Activated CD4-positive, alpha-beta memory T cell treated with anti-CD3 and anti-CD28 coated beads for 36 hours (primary cell): Measurements from ENCODE around the gene SLC24A3. TPM values are rescaled to one million over a fixed set of nuclear protein-coding genes. Genes with fewer than 3 reads are reported as not detected.
"Not testable (repeated sequence)": the region's sequence is repeated elsewhere in the genome, so short reads cannot be mapped to it uniquely, and the experiment has no call there.

ENCODE experiments used
- CTCF ChIA-PET: fragments of 350-600 bp; sonication (Branson Sonifier 250); formaldehyde crosslinking; loops from one replicate; lab custom pipeline; 2021; ENCODE audit warnings: antibody characterized with exemption, inconsistent platforms; lab: Charles Lee
- POLR2A ChIA-PET: fragments of 350-600 bp; sonication (Branson Sonifier 250); formaldehyde crosslinking; loops from one replicate; lab custom pipeline; 2021; ENCODE audit warnings: antibody characterized with exemption; lab: Charles Lee
- DNase-seq: peaks from one replicate; pipeline ENCODE4 v3.0.0-alpha.2; 2020
- H3K27ac Mint-ChIP-seq: one replicate; pipeline ENCODE4 v1.8.0; 2021; ENCODE audit warnings: mixed read lengths
- H3K27me3 Mint-ChIP-seq: one replicate; pipeline ENCODE4 v1.8.0; 2021; ENCODE audit warnings: mixed read lengths
- H3K36me3 Mint-ChIP-seq: one replicate; pipeline ENCODE4 v1.8.0; 2021; ENCODE audit warnings: mixed read lengths
- H3K4me1 Mint-ChIP-seq: one replicate; pipeline ENCODE4 v1.8.0; 2021; ENCODE audit warnings: low read depth, mixed read lengths
- H3K4me3 Mint-ChIP-seq: one replicate; pipeline ENCODE4 v1.8.0; 2021; ENCODE audit warnings: mild to moderate bottlenecking, mixed read lengths
- H3K9me3 Mint-ChIP-seq: one replicate; pipeline ENCODE4 v1.8.0; 2021; ENCODE audit warnings: mixed read lengths
- intact Hi-C: fragments of 100-400 bp; cut with micrococcal nuclease; formaldehyde crosslinking; loops from one replicate; pipeline ENCODE4 v1.15.1; 2023
- total RNA-seq, 2 experiments: library from RNA; stranded (reverse); gene quantifications; one replicate each; pipeline ENCODE4 v1.2.3, GENCODE V29; 2021

Gene SLC24A3
- total RNA-seq, 2 experiments from 2014 or later = not detected

DNA sequence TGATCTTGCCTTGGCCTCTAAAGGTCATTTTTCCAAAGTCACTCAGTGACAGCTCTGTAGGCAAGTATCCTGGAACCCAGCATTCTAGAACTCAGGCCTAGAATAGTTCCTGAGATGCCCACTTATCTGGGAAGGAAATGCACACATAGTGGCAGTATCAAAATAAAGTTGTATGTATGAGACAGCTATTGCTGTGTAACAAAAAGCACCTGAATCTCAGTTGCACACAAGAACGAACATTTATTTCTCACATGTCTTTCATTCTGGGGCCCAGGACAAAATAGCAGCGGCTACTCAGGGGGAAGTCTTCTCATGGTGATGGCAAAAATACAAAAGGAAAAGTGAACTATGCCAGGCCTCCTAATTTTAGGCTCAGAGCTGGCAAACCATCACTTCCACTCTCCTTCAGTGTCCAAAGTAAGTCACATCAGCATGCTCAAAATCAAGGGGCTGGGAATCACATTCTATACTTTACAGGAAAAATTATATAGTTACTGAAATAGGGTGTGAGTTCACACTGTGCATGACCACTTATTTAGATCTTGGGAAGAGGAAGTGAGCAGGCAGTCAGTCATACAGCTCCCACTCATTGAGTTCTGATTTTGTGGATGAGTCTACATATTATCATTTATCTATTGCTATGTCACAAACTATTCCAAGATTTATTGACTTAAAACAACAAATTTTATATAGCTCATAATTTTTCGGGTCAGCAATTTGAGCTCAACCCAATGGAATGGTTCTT lies 412.0 kb downstream of the SLC24A3 start:
- H3K4me1 Mint-ChIP-seq = no peaks in the 10 kb centered on the region
- CTCF ChIA-PET = interaction anchor here (1.3 kb wide), 1 partner anchor 36 kb away, joined by 3 read pairs; no protein-coding TSS in a partner anchor
- no peak overlapping the region for H3K4me3 Mint-ChIP-seq
- no peaks in the 10 kb centered on the region for H3K27me3 Mint-ChIP-seq
- H3K9me3 Mint-ChIP-seq = no peaks in the 10 kb centered on the region
- no peak for DNase-seq
- intact Hi-C loops = no loop called here
- POLR2A ChIA-PET = no interaction called here
- no peaks in the 10 kb centered on the region for H3K36me3 Mint-ChIP-seq
- H3K27ac Mint-ChIP-seq = no peak overlapping the region

DNA sequence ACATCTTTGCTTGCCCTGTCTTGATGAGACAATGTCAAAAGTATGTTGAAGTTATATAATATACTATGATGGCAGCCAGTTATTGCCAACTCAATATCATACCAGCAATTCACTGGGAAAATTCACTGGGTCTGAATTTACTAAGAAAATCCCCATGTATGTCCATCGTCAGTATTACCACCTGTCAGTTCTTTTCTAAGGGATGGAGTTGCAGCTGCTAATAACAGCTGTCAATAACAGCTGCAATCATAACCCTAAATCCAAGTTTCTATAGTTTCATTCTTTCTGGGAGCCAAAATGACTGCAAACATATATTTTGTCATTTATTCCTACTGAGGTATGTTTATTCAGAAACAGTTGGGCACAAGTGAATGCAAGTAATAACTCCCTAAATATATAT lies 413.0 kb downstream of the SLC24A3 start:
- Mint-ChIP-seq H3K27me3 (no peaks in the 10 kb centered on the region), H3K36me3 (no peaks in the 10 kb centered on the region), H3K4me1 (no peaks in the 10 kb centered on the region), H3K9me3 (no peaks in the 10 kb centered on the region), H3K27ac (no peak overlapping the region), H3K4me3 (no peak overlapping the region)
- intact Hi-C loops = no loop called here
- DNase-seq = no peak
- POLR2A ChIA-PET = no interaction called here
- CTCF ChIA-PET = no interaction called here

DNA sequence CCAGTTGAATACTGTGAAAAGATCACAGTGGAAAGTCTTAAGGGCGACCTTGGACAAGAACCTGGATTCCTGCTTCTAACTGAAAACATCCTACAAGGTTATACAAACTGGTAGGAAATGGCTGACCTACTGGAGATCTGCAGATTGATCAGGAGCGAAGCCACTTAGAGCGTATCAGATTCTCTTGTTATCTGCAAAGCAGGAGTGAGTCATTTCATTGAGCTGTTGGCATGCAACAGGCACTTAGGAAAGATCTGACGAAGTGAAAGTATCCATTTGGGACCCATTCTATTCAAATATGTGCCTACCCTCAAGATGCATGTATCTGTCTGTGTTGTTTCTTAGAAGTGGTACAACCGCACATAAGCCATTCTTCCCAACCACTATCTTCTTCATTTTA lies 414.5 kb downstream of the SLC24A3 start:
- Mint-ChIP-seq H3K9me3 (no peaks in the 10 kb centered on the region), H3K27me3 (no peaks in the 10 kb centered on the region), H3K36me3 (no peaks in the 10 kb centered on the region), H3K4me1 (no peaks in the 10 kb centered on the region), H3K27ac (no peak overlapping the region), H3K4me3 (no peak overlapping the region)
- CTCF ChIA-PET = interaction anchor here (1.1 kb wide), 1 partner anchor 15 kb away, joined by 3 read pairs; no protein-coding TSS in a partner anchor
- POLR2A ChIA-PET = no interaction called here
- DNase-seq = no peak
- intact Hi-C loops = no loop called here

DNA sequence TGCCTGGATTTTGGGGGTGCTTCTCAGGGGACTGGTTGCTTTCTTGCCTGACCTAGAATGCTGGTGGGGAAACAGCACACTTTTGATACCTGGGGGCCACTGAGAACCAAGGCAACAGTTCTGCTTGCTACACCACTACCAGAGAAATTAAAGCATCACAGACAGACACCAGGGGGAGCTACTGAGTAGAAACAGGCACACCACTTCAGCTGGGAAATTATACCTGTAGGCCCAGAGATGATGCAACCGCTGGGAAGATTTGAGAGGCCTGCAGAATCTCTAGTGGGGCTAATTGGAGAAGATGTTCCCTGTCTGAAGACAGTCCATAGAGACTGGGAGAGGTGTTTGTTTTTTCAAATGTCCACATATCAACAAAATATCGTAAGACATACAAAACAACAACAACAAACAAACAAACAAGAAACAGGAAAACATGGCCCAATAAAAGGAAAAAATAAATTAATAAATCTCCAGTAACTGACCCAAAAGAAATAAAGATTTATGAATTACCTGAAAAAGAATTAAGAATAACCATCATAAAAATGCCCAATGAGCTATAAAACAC lies 416.2 kb downstream of the SLC24A3 start:
- peak; percentile 45 for DNase-seq
- no peak overlapping the region for H3K4me3 Mint-ChIP-seq
- no peak overlapping the region for H3K27ac Mint-ChIP-seq
- H3K36me3 Mint-ChIP-seq = no peaks in the 10 kb centered on the region
- intact Hi-C loops = loop anchor here (2.0 kb wide), 1 partner anchor 34 kb away; no protein-coding TSS in a partner anchor
- no peaks in the 10 kb centered on the region for H3K4me1 Mint-ChIP-seq
- no peaks in the 10 kb centered on the region for H3K9me3 Mint-ChIP-seq
- H3K27me3 Mint-ChIP-seq = peaks cover 2% of the 10 kb centered on the region
- ChIA-PET POLR2A (no interaction called here), CTCF (interaction anchor here (0.7 to 3.9 kb wide), 9 partner anchors 9 to 137 kb away, joined by 3 to 24 read pairs (median 5); no protein-coding TSS in a partner anchor)

DNA sequence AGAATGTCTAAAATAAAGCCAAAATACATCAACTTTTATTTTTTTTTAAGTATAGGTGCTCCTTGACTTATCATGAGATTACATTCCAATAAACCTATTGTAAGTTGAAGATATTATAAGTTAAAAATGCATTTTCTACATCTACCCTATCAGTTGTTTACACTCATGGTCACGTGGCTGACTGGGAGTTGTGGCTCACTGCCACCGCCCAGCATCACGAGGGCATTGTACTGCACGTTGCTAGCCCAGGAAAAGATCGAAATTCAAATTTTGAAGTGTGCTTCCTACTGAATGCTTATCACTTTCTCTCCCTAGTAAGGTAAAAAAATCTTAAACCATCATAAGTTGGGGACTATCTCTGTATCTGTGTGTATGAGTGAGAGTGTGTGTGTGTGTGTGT lies 419.0 kb downstream of the SLC24A3 start:
- intact Hi-C loops = no loop called here
- ChIA-PET POLR2A (no interaction called here), CTCF (no interaction called here)
- Mint-ChIP-seq H3K9me3 (no peaks in the 10 kb centered on the region), H3K27ac (no peak overlapping the region), H3K27me3 (peaks cover 2% of the 10 kb centered on the region), H3K4me1 (no peaks in the 10 kb centered on the region), H3K36me3 (no peaks in the 10 kb centered on the region), H3K4me3 (no peak overlapping the region)
- no peak for DNase-seq

DNA sequence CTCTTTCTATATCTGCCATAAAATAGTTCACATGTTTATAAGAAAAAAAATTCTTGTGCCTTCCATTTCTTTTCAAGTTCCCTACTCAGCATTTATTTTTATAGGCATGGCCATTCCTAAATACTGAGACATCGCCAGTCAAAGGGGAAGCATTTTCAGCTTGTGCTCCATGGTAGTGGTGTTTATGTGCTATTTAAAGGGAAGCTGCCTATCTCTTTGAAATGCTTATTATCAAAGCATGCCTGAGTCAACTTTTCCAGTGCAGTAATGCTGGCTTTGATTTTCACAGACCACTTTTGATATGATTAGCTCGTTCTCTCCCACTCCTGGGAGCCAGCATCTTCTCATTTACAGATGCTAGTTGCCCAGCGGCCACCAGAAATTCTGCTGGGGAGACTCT lies 421.5 kb downstream of the SLC24A3 start:
- no peaks in the 10 kb centered on the region for H3K36me3 Mint-ChIP-seq
- intact Hi-C loops = no loop called here
- no peak overlapping the region for H3K27ac Mint-ChIP-seq
- H3K4me3 Mint-ChIP-seq = no peak overlapping the region
- H3K27me3 Mint-ChIP-seq = peaks cover 2% of the 10 kb centered on the region
- CTCF ChIA-PET = no interaction called here
- POLR2A ChIA-PET = no interaction called here
- no peak for DNase-seq
- no peaks in the 10 kb centered on the region for H3K4me1 Mint-ChIP-seq
- no peaks in the 10 kb centered on the region for H3K9me3 Mint-ChIP-seq

DNA sequence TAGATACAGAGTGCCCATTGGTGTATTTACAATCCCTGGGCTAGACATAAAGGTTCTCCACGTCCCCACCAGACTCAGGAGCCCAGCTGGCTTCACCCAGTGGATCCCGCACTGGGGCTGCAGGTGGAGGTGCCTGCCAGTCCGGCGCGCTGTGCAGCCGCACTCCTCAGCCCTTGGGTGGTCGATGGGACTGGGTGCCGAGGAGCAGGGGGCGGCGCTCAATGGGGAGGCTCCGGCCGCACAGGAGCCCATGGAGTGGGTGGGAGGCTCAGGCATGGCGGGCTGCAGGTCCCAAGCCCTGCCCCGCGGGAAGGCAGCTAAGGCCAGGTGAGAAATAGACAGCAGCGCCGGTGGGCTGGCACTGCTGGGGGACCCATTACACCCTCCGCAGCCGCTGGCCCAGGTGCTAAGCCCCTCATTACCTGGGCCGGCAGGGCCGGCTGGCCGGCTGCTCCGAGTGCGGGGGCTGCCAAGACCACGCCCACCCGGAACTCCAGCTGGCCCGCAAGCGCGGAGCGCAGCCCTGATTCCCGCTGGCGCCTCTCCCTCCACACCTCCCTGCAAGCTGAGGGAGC lies 427.1 kb downstream of the SLC24A3 start:
- H3K27ac Mint-ChIP-seq, POLR2A ChIA-PET, H3K4me3 Mint-ChIP-seq, intact Hi-C loops, H3K36me3 Mint-ChIP-seq, H3K4me1 Mint-ChIP-seq, H3K27me3 Mint-ChIP-seq, CTCF ChIA-PET, H3K9me3 Mint-ChIP-seq, DNase-seq: not testable (repeated sequence)

DNA sequence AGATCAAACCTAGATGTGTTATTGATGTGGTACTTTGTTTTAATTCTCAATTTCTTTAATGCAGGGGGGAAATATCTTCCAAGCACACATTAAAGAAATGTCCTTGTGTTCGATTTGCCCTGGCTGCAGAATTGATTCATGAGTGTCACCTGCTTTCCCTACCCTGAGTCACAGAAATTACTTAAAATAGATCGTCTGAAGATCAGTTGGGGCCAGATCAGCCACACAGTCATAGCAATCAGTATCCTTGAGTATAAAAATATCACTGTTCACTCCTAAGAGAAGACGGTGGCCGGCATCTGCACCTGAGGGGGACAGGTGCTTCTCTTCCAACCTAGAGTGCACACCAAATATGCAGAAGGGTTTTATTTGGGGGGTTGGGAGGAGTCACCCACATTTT lies 430.4 kb downstream of the SLC24A3 start:
- Mint-ChIP-seq H3K4me1 (no peaks in the 10 kb centered on the region), H3K9me3 (no peaks in the 10 kb centered on the region), H3K4me3 (no peak overlapping the region), H3K27ac (no peak overlapping the region), H3K36me3 (no peaks in the 10 kb centered on the region), H3K27me3 (no peaks in the 10 kb centered on the region)
- DNase-seq = no peak
- POLR2A ChIA-PET = no interaction called here
- intact Hi-C loops = no loop called here
- CTCF ChIA-PET = interaction anchor here (0.7 to 0.9 kb wide), 2 partner anchors 16 to 24 kb away, joined by 3 read pairs; no protein-coding TSS in a partner anchor

DNA sequence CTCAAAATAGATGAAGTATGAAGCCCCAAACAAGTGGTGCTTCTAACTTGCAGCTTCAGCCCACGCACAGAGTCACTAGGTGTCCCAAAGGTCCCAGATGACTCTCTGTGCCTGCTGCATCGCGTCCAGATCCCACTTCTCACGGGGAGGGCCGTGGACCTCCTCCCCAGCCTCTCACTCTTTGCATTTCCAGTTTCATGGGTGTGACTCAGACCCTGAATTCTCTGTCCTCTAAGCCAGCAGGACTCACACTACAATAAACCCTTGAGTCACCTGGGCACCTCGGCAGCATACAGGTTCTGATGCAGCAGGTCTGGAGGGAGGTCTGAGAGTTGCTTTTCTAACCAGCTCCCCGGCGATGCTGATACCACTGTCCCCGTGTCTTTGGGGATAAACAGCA lies 431.6 kb downstream of the SLC24A3 start:
- Mint-ChIP-seq H3K4me1 (no peaks in the 10 kb centered on the region), H3K4me3 (no peak overlapping the region), H3K9me3 (no peaks in the 10 kb centered on the region), H3K27me3 (no peaks in the 10 kb centered on the region), H3K27ac (no peak overlapping the region), H3K36me3 (no peaks in the 10 kb centered on the region)
- no peak for DNase-seq
- intact Hi-C loops = no loop called here
- ChIA-PET CTCF (interaction anchor here (1.1 kb wide), 1 partner anchor 15 kb away, joined by 6 read pairs; no protein-coding TSS in a partner anchor), POLR2A (no interaction called here)

DNA sequence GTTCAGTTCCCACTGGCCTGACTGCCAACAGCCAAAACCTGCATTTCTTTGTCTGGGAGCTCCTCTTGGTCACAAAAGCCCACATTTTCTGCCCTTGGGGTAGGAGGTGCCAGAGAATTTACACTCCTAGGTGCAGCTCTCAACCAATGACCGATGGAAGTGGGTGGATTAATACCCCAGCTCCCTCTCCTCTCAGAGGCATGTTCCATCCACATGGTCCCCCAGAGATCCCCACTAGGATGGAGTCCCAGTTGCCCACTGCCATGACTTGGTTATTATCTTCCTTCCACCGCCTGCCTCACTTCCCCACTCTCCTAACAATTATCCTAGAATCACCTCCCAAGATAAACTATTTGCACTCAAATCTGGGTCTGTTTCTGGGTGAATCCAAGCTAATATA lies 434.5 kb downstream of the SLC24A3 start:
- no peaks in the 10 kb centered on the region for H3K27me3 Mint-ChIP-seq
- H3K9me3 Mint-ChIP-seq = no peaks in the 10 kb centered on the region
- ChIA-PET CTCF (no interaction called here), POLR2A (no interaction called here)
- H3K36me3 Mint-ChIP-seq = no peaks in the 10 kb centered on the region
- H3K4me3 Mint-ChIP-seq = no peak overlapping the region
- no peak overlapping the region for H3K27ac Mint-ChIP-seq
- intact Hi-C loops = no loop called here
- no peak for DNase-seq
- no peaks in the 10 kb centered on the region for H3K4me1 Mint-ChIP-seq

DNA sequence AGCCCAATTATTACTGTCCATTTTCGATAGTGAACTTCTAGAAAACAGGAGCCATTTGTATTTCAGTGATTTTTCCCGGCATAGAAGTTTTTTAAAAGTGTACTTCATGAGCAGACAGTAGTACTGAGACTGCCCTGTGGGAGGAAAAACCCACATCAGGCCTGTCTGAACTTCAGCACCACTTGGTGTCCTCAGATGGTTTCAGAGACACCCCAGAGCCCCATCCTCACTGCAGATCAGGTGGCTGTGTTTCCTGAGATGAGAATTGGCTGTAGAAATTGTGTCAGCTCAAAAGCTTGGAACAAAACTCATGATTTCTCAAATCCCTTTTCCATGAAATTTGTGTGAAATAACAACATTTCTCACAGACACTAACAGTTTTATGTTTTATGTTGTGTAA lies 435.6 kb downstream of the SLC24A3 start:
- H3K27ac Mint-ChIP-seq = no peak overlapping the region
- H3K36me3 Mint-ChIP-seq = no peaks in the 10 kb centered on the region
- no peaks in the 10 kb centered on the region for H3K9me3 Mint-ChIP-seq
- H3K4me3 Mint-ChIP-seq = no peak overlapping the region
- intact Hi-C loops = no loop called here
- peaks cover under 1% of the 10 kb centered on the region for H3K27me3 Mint-ChIP-seq
- no peak for DNase-seq
- ChIA-PET POLR2A (no interaction called here), CTCF (interaction anchor here (0.7 kb wide), 1 partner anchor 1931 kb away, joined by 4 read pairs; no protein-coding TSS in a partner anchor)
- H3K4me1 Mint-ChIP-seq = no peaks in the 10 kb centered on the region

DNA sequence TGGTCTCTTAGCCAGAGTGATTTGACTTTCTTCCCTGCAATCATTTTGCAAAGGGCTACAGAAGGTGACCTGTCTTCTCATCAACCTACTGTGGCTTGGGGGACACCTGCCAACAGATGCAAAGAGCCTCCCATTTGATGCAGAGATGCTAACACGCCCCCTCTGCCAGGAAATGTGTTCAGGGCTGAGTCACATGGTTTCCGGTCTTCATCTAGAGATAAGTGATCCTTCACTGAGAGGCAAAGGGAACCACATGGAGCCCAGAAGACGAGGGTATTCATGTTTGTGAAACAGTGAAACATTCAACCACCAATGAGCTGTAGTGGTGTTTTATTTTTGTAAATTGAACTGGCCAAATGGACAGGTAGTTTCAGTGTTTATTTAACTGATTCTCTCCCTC lies 436.6 kb downstream of the SLC24A3 start:
- no peak overlapping the region for H3K27ac Mint-ChIP-seq
- intact Hi-C loops = no loop called here
- no peak for DNase-seq
- H3K9me3 Mint-ChIP-seq = no peaks in the 10 kb centered on the region
- peaks cover 6% of the 10 kb centered on the region for H3K27me3 Mint-ChIP-seq
- POLR2A ChIA-PET = no interaction called here
- CTCF ChIA-PET = interaction anchor here (0.7 to 1.3 kb wide), 2 partner anchors 13 to 305 kb away, joined by 3 to 7 read pairs; no protein-coding TSS in a partner anchor
- H3K36me3 Mint-ChIP-seq = no peaks in the 10 kb centered on the region
- H3K4me1 Mint-ChIP-seq = no peaks in the 10 kb centered on the region
- no peak overlapping the region for H3K4me3 Mint-ChIP-seq
